Measurements from ENCODE around the gene ZSWIM1.

The ZSWIM1 gene

DNA sequence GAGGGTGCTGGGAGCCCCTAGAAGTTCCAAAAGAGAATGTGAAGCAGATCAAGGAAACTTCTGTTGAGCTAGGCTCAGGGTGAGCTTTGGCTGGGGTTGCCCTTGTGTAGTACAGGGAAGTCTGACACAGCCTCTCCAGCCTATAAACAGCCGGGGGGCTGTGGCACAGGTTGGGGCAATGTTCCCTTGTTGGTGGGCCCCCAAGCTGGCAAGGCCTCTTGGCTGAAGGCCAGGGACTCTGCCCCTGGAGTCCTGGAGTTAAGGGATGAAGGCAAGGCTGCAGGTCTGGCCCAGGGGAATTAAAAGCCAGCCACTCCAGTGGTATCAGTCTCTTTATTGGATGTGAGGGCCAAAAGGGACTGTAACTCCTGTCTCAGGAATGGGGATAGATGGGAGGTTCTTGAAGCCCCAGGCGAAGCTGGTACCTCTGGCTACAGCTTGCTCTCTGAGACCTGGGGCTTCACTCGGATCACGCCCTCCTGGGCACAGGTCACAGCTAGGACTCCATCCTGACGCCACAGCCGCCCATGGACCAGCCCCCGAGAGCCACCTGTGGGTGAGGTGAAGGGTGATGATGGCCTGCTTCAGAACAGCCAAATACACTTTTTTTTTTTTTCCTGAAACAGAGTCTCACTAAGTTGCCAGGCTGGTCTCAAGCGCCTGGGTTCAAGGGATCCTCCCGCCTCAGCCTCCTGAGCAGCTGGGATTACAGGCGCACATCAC is 39.5 kb upstream of the ZSWIM1 start:
- peaks cover 0 to 57% (median 11%) of the 10 kb centered on the region in 4 donors for H3K4me1 ChIP-seq
- H3K4me3 ChIP-seq: no peak overlapping the region
- TF ChIP-seq, protein P1, sequence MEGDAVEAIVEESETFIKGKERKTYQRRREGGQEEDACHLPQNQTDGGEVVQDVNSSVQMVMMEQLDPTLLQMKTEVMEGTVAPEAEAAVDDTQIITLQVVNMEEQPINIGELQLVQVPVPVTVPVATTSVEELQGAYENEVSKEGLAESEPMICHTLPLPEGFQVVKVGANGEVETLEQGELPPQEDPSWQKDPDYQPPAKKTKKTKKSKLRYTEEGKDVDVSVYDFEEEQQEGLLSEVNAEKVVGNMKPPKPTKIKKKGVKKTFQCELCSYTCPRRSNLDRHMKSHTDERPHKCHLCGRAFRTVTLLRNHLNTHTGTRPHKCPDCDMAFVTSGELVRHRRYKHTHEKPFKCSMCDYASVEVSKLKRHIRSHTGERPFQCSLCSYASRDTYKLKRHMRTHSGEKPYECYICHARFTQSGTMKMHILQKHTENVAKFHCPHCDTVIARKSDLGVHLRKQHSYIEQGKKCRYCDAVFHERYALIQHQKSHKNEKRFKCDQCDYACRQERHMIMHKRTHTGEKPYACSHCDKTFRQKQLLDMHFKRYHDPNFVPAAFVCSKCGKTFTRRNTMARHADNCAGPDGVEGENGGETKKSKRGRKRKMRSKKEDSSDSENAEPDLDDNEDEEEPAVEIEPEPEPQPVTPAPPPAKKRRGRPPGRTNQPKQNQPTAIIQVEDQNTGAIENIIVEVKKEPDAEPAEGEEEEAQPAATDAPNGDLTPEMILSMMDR (IDR thresholded peaks at IDR 0.05): no peak
- intact Hi-C loops (cut with DNase I; ENCODE audit: low total_unique reads): no loop called here
- no peaks in the 10 kb centered on the region for H3K9me3 ChIP-seq
- H3K27me3 ChIP-seq: no peaks in the 10 kb centered on the region
- H3K27ac ChIP-seq: peak overlapping the region; percentile 33 to 44
- peaks cover 42 to 86% (median 69%) of the 10 kb centered on the region in 3 donors for H3K36me3 ChIP-seq
- no peak for DNase-seq

DNA sequence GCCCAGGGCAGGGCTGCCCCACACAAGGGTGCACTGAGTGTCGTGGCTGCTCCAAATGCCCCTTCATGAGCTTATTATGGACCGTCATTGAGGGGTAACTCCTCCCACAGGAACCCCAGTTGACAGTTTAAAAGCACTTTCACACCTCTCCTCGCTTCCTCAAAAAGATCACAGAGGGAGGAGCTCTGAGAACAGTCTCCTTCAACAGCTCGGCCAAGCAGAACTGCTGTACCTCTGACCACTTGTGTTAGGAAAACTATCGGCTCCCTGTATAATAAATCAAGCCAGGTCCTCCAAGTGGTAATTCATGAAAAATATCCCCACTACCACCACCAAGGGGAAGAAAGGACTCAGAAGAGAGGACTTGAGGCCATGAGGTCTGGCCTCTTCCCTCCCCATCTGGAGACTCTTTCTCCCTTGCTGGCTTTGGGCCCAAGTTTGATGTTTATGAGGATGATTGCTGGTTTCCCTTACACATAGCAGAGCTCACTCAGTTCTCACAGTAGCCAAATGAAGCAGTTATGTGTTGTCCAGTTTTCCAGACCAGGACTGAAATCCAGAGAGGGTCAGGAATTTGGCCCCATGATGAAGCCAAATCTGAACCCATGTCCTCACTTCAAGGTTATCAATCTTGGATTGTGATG is 38.7 kb upstream of the ZSWIM1 start:
- H3K9me3 ChIP-seq: no peaks in the 10 kb centered on the region
- DNase-seq: no peak
- H3K36me3 ChIP-seq: peaks cover 36 to 93% (median 75%) of the 10 kb centered on the region in 3 donors
- TF ChIP-seq, protein P1 (IDR thresholded peaks at IDR 0.05): no peak
- H3K27me3 ChIP-seq: no peaks in the 10 kb centered on the region
- intact Hi-C loops (cut with DNase I; ENCODE audit: low total_unique reads): no loop called here
- H3K27ac ChIP-seq: peak overlapping the region; percentile 33 to 44
- H3K4me1 ChIP-seq: peaks cover 0 to 50% (median 6%) of the 10 kb centered on the region in 4 donors
- H3K4me3 ChIP-seq: no peak overlapping the region

DNA sequence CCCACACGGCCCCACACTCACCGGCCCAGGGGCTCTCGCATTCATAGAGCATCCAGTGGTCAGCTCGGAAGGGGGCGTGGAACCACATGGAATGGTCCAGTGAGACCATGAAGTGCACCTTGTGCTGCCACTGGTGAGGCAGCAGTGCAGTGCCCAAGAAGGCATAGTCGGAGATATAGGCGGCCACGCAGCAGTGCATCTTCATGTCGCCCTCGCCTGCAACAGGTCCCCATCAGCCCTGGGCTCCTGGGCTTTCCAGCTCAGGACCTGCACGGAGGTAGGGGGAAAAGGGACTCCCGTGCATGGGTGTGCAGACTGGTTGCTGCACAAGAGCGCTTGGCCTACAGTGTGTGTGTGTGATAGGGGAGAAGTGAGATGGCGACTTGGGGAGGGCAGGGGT is 37.5 kb upstream of the ZSWIM1 start:
- H3K4me3 ChIP-seq: no peak overlapping the region
- H3K4me1 ChIP-seq: peaks cover 0 to 40% (median 6%) of the 10 kb centered on the region in 4 donors
- H3K36me3 ChIP-seq: peaks cover 43 to 98% (median 76%) of the 10 kb centered on the region in 3 donors
- intact Hi-C loops (cut with DNase I; ENCODE audit: low total_unique reads): no loop called here
- no peak for DNase-seq
- H3K27ac ChIP-seq: peak overlapping the region in 1 of 2 donors; percentile 44
- no peaks in the 10 kb centered on the region for H3K9me3 ChIP-seq
- TF ChIP-seq, protein P1 (IDR thresholded peaks at IDR 0.05): no peak
- H3K27me3 ChIP-seq: no peaks in the 10 kb centered on the region

DNA sequence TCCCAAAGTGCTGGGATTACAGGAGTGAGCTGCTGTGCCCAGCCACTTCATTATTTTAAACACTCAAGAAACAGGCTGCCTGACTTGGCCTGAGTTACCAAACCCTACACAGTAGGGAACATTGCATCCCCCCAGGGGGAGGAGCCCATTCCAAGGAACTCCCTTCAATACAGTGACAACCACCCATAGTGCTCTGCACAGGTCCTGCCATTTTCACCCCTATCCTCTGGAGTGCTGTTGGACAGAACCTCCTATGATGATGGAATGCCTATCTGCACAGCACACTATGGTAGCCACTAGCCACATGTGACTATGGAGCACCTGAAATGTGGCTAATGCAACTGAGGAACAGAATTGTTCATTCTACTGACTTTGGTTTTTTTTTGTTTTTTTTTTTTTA is 35.6 kb upstream of the ZSWIM1 start:
- Histone ChIP-seq H3K4me1 (peaks cover 0 to 31% (median 6%) of the 10 kb centered on the region in 4 donors), H3K27me3 (no peaks in the 10 kb centered on the region), H3K9me3 (no peaks in the 10 kb centered on the region), H3K4me3 (no peak overlapping the region), H3K27ac (peak overlapping the region in 1 of 2 donors; percentile 27), H3K36me3 (peaks cover 46 to 89% (median 69%) of the 10 kb centered on the region in 3 donors)
- intact Hi-C loops (cut with DNase I; ENCODE audit: low total_unique reads): no loop called here
- DNase-seq: no peak
- TF ChIP-seq, protein P1 (IDR thresholded peaks at IDR 0.05): no peak

DNA sequence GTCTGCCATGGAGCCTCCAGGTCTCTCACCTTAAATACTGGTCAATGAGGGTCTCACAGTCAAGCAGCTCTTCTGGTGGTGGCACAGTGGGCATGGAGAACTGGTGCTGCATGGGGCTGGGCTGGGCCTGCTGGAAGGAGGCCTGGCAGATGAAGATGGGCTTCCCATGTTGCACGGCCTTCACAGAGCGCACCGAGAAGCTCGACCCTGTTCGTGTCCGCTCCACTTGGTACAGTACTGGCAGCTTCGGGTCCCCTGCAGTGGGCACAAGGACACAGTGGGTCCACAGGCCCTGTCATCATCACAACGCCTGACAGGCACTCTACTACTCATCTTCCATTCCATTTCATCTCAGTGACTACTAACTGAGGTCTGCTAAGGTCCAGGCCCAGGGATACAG is 32.6 kb upstream of the ZSWIM1 start:
- no peak overlapping the region for H3K4me3 ChIP-seq
- TF ChIP-seq, protein P1 (IDR thresholded peaks at IDR 0.05): no peak
- H3K9me3 ChIP-seq: no peaks in the 10 kb centered on the region
- H3K27me3 ChIP-seq: no peaks in the 10 kb centered on the region
- H3K27ac ChIP-seq: no peak overlapping the region
- peaks cover 0 to 3% (median 0%) of the 10 kb centered on the region in 4 donors for H3K4me1 ChIP-seq
- no peak for DNase-seq
- peaks cover 32 to 84% (median 41%) of the 10 kb centered on the region in 3 donors for H3K36me3 ChIP-seq
- intact Hi-C loops (cut with DNase I; ENCODE audit: low total_unique reads): no loop called here
